Raji (cell line): ENCODE data around the gene GYG1.

Experiments used
- POLR2A ChIP-seq: IDR thresholded peaks from 2 replicates; pipeline ENCODE4 v1.6.1; 2011; ENCODE audit warnings: low read depth, low read length, control low read depth; ENCODE audit not compliant: insufficient read depth

GYG1 gene

DNA sequence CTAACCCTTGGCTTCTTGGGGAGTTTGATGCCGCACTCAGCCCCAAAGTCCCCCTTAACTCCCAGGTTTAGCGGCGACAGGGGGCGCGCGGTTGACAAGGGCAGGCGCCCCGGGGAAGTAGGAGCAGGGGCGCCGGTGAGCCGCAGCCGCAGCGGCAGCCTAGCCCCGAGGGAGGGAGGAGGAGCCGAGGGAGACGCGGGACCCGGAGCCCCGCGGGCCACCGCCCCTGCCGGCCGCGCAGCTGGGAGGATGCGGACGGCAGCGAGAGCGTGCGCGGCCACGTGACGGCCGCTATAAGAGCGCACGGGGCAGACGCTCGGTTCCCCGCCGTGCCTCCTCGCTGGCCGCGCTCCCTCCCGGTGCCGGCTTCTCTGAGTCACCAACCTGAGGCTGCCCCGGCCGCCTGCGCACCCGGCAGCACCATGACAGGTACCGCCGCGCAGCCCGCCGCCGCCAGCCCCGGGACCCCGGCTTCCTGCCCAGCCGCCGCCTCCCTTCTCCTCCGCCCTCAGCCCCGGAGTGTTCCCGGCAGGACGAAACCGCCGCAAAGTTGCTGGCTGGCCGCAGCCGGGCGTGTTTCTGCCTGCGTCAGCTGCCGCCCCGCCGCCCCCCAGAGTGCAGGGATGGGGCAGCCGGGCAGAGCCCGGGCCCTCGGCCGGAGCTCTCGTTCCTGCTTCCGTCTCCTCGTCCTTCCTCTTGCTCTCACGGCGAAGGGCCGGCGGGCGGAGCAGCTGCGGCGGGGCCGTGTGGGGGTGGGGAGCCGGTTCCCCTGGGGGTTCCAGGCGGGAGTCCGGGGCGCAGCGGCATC lies at the start of gene GYG1:
TSS of gene GYG1 (plus strand) at position 322 of the 808 bp plus-strand sequence. CDS start at position 423, 101 bp downstream.
- peak; percentile 86 for TF ChIP-seq POLR2A

- TF ChIP-seq POLR2A, result no peak
Measured at GRCh38 chr3:148943506-148944205, 47.7 kb upstream of the GYG1 start.

GRCh38 chr3:148945116-148945515 lies 46.2 kb upstream of the GYG1 start:
- no peak for TF ChIP-seq POLR2A

GRCh38 chr3:148948913-148949657 lies 42.3 kb upstream of the GYG1 start:
- TF ChIP-seq POLR2A, result no peak

DNA sequence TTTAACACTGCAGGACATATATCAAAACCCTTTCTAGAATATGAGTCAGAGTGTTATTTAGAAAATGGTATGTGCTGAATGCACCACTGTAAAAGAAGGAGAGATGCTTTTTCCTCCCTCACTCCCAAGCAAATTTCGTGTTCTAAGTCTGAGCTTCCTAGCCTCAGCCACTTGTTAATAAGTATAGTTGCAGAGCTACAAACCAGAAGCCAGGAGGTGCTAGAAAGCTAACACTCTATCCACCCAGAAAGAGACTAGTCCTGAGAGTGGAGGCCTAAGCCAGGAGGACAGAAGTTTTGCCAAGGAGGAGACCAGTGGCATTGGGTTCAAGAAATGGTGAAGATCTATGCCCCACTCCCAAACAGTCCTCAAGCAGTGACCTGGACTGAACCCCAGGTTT lies 40.5 kb upstream of the GYG1 start:
- no peak for TF ChIP-seq POLR2A

DNA sequence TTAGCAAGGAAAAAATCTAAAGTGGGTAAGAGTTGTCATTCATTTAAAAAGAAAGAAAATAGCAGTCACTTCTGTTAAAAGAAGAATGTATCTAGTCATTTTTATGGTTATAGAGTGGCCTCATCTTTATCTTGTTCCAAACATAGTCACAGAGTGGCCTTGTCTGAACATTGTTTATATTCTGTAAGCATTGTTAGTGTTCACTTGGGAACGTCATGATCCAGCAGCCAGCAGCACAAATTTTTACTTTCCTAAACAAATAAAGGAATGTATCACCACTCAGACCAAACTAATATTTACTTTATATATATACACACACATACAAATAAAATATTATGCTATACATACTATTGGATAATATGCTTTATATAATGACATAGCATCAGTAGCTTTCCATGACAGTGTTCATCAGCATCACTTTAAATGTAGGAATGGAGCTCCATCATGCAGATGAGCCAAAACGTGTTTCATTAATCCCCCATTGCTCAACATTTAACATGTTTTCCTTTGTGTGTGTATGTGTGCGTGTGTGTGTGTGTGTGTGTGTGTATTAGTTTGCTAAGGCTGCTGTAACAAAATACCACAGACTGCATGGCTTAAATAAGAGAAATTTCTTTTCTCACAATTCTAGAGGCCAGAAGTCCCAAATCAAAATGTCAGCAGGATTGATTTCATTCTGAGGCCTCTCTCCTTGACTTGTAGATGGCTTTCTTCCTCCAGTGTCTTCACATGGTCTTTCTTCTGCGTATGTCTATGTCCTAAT lies 39.6 kb upstream of the GYG1 start:
- TF ChIP-seq POLR2A, result no peak

GRCh38 chr3:148953094-148953493 lies 38.2 kb upstream of the GYG1 start:
- TF ChIP-seq POLR2A, result no peak

- no peak for TF ChIP-seq POLR2A
Measured at GRCh38 chr3:148954981-148955380, 36.4 kb upstream of the GYG1 start.

- no peak for TF ChIP-seq POLR2A
Measured at GRCh38 chr3:148955544-148956346, 35.6 kb upstream of the GYG1 start.

- TF ChIP-seq POLR2A, result no peak
Measured at GRCh38 chr3:148957586-148957985, 33.8 kb upstream of the GYG1 start.

GRCh38 chr3:148958696-148959095 lies 32.6 kb upstream of the GYG1 start:
- TF ChIP-seq POLR2A, result no peak

DNA sequence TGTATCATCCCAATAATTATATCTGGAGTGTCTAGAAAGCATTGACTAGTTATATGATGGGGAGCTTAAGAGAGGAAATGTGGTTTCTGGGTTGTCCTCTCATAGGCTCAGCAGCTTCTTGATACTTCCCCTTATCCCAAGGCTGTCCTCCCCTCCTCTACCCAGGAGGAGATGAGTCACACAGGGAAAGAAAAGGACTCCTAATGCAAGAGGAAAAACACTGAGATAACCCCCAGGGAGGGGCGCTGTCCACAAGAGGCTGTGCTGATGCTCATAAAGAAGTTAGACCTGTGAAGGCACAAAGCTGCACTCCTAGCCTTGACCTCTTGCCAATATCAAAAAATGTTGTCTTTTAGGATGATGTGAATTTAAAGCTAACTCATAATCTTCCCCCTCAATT lies 28.8 kb upstream of the GYG1 start:
- TF ChIP-seq POLR2A, result no peak

- no peak for TF ChIP-seq POLR2A
Measured at GRCh38 chr3:148964809-148965208, 26.5 kb upstream of the GYG1 start.

DNA sequence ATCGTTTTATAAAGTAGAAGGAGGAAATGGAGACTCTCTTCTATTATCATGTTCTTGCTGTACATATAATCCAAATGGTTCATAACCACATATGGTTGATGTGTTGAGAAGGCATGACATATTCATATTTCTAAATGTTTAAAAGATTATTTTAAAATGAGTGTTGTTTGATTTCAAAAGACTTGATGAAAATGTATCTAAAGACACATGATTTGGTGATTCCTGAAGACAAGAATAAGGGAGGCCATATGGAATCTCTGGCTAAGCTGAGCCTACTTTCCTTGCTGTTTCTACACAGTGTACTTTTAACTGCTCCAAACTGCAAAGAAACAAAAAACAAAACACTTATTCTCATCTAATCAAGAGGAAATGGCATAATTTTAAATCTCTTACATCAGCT lies 23.0 kb upstream of the GYG1 start:
- no peak for TF ChIP-seq POLR2A
